ENCODE results near the gene SUSD3.

SUSD3 gene

GRCh38 chr9:93086447-93087224 lies 28.1 kb downstream of the SUSD3 start:
- H2AFZ ChIP-seq (ENCODE audit: low read depth, low read length): no peak overlapping the region
- H3K4me2 ChIP-seq (ENCODE audit: insufficient read depth, low read length): no peak overlapping the region
- H3K4me1 ChIP-seq (ENCODE audit: insufficient read depth, low read length): peaks cover 13% of the 10 kb centered on the region
- no peak for DNase-seq
- H4K20me1 ChIP-seq (ENCODE audit: insufficient read depth, low read length): no peaks in the 10 kb centered on the region
- no peaks in the 10 kb centered on the region for H3K9me3 ChIP-seq (ENCODE audit: insufficient read depth, low read length, severe bottlenecking)
- no peak overlapping the region for H3K27ac ChIP-seq (ENCODE audit: low read length)
- no peak for ATAC-seq (ENCODE audit: insufficient read depth, low read depth)
- H3K79me2 ChIP-seq (ENCODE audit: insufficient read depth, low read length): no peaks in the 10 kb centered on the region
- no peak for TF ChIP-seq EZH2 (IDR thresholded peaks at IDR 0.05; ENCODE audit: borderline replicate concordance, low read depth, low read length, severe bottlenecking)
- TF ChIP-seq CTCF (IDR thresholded peaks at IDR 0.05; ENCODE audit: borderline replicate concordance, extremely low read depth, low read length, poor library complexity, severe bottlenecking): no peak
- no peaks in the 10 kb centered on the region for H3K36me3 ChIP-seq (ENCODE audit: insufficient read depth, low read length)
- H3K9ac ChIP-seq (ENCODE audit: low read depth, low read length): no peak overlapping the region
- no peak overlapping the region for H3K4me3 ChIP-seq (ENCODE audit: low read depth in 1 of 2, low read length in 2 of 2)
- H3K27me3 ChIP-seq (ENCODE audit: insufficient read depth, low read length, poor library complexity): no peaks in the 10 kb centered on the region

DNA sequence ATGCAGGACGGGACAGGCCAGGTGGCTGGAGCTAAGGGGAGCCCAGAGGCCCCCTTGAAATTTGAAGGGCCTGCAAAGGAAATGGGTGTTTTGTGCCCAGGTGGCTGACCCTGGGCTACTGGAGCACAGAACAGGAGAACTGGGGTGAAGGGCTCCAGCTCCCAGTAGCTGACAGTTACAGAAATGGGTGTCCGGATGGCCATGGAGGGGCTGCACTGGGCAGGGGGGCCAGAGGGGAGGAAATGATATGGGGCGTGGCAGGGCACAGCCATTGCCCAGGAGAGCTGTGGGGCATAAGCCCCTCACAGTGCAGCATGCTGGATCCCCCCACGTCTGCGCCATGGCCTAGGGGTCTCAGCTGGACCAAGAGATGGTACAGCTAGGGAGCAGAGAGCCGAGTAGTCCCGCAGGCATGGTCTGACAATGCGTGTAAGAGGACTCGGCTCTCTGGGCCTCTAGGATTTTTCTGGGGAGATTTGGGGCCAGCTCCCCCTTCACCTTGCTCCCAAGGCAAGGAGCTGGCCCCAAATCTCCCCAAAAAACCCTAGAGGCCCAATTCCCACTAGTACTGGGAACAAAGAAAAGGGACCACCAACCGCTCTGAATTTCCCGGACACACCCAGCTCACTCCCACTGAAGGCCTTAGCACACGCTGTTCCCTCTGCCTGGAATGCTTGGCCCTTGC lies 29.6 kb downstream of the SUSD3 start:
- no peak overlapping the region for H3K27ac ChIP-seq (ENCODE audit: low read length)
- no peaks in the 10 kb centered on the region for H4K20me1 ChIP-seq (ENCODE audit: insufficient read depth, low read length)
- TF ChIP-seq EZH2 (IDR thresholded peaks at IDR 0.05; ENCODE audit: borderline replicate concordance, low read depth, low read length, severe bottlenecking) (no peak), CTCF (IDR thresholded peaks at IDR 0.05; ENCODE audit: borderline replicate concordance, extremely low read depth, low read length, poor library complexity, severe bottlenecking) (no peak)

GRCh38 chr9:93088656-93089015 lies 30.1 kb downstream of the SUSD3 start:
- no peak for TF ChIP-seq CTCF (IDR thresholded peaks at IDR 0.05; ENCODE audit: borderline replicate concordance, extremely low read depth, low read length, poor library complexity, severe bottlenecking)
- TF ChIP-seq EZH2 (IDR thresholded peaks at IDR 0.05; ENCODE audit: borderline replicate concordance, low read depth, low read length, severe bottlenecking): no peak
- ATAC-seq (ENCODE audit: insufficient read depth, low read depth): no peak
- no peaks in the 10 kb centered on the region for H3K27me3 ChIP-seq (ENCODE audit: insufficient read depth, low read length, poor library complexity)
- no peaks in the 10 kb centered on the region for H3K36me3 ChIP-seq (ENCODE audit: insufficient read depth, low read length)
- no peaks in the 10 kb centered on the region for H3K79me2 ChIP-seq (ENCODE audit: insufficient read depth, low read length)
- no peak overlapping the region for H3K27ac ChIP-seq (ENCODE audit: low read length)
- no peak overlapping the region for H3K9ac ChIP-seq (ENCODE audit: low read depth, low read length)
- peaks cover 2% of the 10 kb centered on the region; the same call in 1 of the 2 replicates for H3K4me1 ChIP-seq (ENCODE audit: insufficient read depth, low read length)
- no peak for DNase-seq
- no peak overlapping the region for H3K4me2 ChIP-seq (ENCODE audit: insufficient read depth, low read length)
- H3K4me3 ChIP-seq (ENCODE audit: low read depth in 1 of 2, low read length in 2 of 2): no peak overlapping the region
- H3K9me3 ChIP-seq (ENCODE audit: insufficient read depth, low read length, severe bottlenecking): no peaks in the 10 kb centered on the region
- H2AFZ ChIP-seq (ENCODE audit: low read depth, low read length): no peak overlapping the region
- H4K20me1 ChIP-seq (ENCODE audit: insufficient read depth, low read length): no peaks in the 10 kb centered on the region

More for the DNA sequence above, 29.6 kb downstream of the SUSD3 start:
- H3K79me2 ChIP-seq (ENCODE audit: insufficient read depth, low read length): no peaks in the 10 kb centered on the region
- H3K9me3 ChIP-seq (ENCODE audit: insufficient read depth, low read length, severe bottlenecking): no peaks in the 10 kb centered on the region
- ATAC-seq (ENCODE audit: insufficient read depth, low read depth) (no peak), DNase-seq (no peak)
- H3K4me3 ChIP-seq (ENCODE audit: low read depth in 1 of 2, low read length in 2 of 2): no peak overlapping the region
- peaks cover 8% of the 10 kb centered on the region for H3K4me1 ChIP-seq (ENCODE audit: insufficient read depth, low read length)
- no peak overlapping the region for H3K4me2 ChIP-seq (ENCODE audit: insufficient read depth, low read length)
- no peaks in the 10 kb centered on the region for H3K27me3 ChIP-seq (ENCODE audit: insufficient read depth, low read length, poor library complexity)
- H3K36me3 ChIP-seq (ENCODE audit: insufficient read depth, low read length): no peaks in the 10 kb centered on the region
- no peak overlapping the region for H3K9ac ChIP-seq (ENCODE audit: low read depth, low read length)
- H2AFZ ChIP-seq (ENCODE audit: low read depth, low read length): no peak overlapping the region
